Measurements from ENCODE around the gene ALDH1A3. TPM values are rescaled to one million over a fixed set of nuclear protein-coding genes. Genes with fewer than 3 reads are reported as not detected.

The ALDH1A3 gene
- total RNA-seq, 1 experiment from 2014 or later, result 14.0 TPM

DNA sequence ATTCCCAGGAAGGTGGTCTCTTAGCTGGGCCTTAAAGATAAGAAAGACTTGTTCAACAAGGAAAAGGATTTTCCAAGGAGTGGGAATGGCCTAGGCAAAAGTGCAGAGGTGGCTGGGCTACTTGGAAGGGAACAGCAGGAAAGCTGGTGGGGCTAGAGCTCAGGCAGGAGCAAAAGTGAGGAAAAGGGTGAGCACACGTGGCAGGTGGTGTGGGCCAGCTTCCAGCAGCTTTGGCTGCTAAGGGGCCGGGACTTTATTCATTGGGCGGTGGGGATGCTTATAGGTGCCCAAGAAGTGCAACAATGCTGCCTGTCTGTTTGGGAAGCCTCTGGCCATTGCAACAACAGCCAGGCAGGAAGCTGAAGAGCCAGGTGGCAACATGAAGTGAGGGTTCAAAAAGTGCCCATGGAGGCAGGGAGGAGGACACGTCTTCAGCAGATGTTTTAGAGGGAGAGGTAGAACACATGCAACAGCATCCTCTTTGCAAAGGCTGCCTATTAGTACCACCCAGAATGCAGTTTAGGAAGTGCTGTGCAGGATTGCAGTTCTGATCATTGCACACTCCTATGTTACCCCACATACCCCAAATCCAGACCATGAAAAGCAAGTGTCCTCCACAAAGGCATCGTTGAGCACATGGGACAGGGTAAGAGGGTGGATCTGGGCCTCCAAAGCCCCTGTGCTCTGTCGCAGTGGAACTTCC is 13.8 kb downstream of the ALDH1A3 start:
- Mint-ChIP-seq H3K4me1 (peaks cover 8% of the 10 kb centered on the region; the same call in 1 of the 2 replicates), H3K9me3 (no peaks in the 10 kb centered on the region), H3K36me3 (no peaks in the 10 kb centered on the region), H3K27me3 (ENCODE audit: low read depth) (no peaks in the 10 kb centered on the region), H3K27ac (no peak overlapping the region), H3K4me3 (no peak overlapping the region)
- ATAC-seq (no peak), DNase-seq (ENCODE audit: low spot score) (no peak)
- ChIA-PET POLR2A (no interaction called here), CTCF (interaction anchor here (1.1 to 1.5 kb wide), 2 partner anchors 114 to 115 kb away, joined by 3 to 5 read pairs; no protein-coding TSS in a partner anchor)
- TF ChIP-seq, protein P1, sequence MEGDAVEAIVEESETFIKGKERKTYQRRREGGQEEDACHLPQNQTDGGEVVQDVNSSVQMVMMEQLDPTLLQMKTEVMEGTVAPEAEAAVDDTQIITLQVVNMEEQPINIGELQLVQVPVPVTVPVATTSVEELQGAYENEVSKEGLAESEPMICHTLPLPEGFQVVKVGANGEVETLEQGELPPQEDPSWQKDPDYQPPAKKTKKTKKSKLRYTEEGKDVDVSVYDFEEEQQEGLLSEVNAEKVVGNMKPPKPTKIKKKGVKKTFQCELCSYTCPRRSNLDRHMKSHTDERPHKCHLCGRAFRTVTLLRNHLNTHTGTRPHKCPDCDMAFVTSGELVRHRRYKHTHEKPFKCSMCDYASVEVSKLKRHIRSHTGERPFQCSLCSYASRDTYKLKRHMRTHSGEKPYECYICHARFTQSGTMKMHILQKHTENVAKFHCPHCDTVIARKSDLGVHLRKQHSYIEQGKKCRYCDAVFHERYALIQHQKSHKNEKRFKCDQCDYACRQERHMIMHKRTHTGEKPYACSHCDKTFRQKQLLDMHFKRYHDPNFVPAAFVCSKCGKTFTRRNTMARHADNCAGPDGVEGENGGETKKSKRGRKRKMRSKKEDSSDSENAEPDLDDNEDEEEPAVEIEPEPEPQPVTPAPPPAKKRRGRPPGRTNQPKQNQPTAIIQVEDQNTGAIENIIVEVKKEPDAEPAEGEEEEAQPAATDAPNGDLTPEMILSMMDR (IDR thresholded peaks at IDR 0.05), result no peak
- TF ChIP-seq CREM (CRISPR knock-in tag; IDR thresholded peaks at IDR 0.05), result no peak
- TF ChIP-seq ZNF423 (CRISPR knock-in tag; IDR thresholded peaks at IDR 0.05), result no peak
- TF ChIP-seq, protein P2, sequence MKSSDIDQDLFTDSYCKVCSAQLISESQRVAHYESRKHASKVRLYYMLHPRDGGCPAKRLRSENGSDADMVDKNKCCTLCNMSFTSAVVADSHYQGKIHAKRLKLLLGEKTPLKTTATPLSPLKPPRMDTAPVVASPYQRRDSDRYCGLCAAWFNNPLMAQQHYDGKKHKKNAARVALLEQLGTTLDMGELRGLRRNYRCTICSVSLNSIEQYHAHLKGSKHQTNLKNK (CRISPR knock-in tag; IDR thresholded peaks at IDR 0.05), result no peak
- TF ChIP-seq, protein P3, sequence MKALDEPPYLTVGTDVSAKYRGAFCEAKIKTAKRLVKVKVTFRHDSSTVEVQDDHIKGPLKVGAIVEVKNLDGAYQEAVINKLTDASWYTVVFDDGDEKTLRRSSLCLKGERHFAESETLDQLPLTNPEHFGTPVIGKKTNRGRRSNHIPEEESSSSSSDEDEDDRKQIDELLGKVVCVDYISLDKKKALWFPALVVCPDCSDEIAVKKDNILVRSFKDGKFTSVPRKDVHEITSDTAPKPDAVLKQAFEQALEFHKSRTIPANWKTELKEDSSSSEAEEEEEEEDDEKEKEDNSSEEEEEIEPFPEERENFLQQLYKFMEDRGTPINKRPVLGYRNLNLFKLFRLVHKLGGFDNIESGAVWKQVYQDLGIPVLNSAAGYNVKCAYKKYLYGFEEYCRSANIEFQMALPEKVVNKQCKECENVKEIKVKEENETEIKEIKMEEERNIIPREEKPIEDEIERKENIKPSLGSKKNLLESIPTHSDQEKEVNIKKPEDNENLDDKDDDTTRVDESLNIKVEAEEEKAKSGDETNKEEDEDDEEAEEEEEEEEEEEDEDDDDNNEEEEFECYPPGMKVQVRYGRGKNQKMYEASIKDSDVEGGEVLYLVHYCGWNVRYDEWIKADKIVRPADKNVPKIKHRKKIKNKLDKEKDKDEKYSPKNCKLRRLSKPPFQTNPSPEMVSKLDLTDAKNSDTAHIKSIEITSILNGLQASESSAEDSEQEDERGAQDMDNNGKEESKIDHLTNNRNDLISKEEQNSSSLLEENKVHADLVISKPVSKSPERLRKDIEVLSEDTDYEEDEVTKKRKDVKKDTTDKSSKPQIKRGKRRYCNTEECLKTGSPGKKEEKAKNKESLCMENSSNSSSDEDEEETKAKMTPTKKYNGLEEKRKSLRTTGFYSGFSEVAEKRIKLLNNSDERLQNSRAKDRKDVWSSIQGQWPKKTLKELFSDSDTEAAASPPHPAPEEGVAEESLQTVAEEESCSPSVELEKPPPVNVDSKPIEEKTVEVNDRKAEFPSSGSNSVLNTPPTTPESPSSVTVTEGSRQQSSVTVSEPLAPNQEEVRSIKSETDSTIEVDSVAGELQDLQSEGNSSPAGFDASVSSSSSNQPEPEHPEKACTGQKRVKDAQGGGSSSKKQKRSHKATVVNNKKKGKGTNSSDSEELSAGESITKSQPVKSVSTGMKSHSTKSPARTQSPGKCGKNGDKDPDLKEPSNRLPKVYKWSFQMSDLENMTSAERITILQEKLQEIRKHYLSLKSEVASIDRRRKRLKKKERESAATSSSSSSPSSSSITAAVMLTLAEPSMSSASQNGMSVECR (CRISPR knock-in tag; IDR thresholded peaks at IDR 0.05; ENCODE audit: borderline replicate concordance), result no peak
- TF ChIP-seq TEAD1 (CRISPR knock-in tag; IDR thresholded peaks at IDR 0.05), result no peak
- no peak for TF ChIP-seq ZBTB21 (CRISPR knock-in tag; IDR thresholded peaks at IDR 0.05; ENCODE audit: borderline replicate concordance)
- TF ChIP-seq ZNF396 (CRISPR knock-in tag; IDR thresholded peaks at IDR 0.05; ENCODE audit: borderline replicate concordance), result no peak
- TF ChIP-seq TP53 (CRISPR knock-in tag; IDR thresholded peaks at IDR 0.05), result no peak
- no peak for TF ChIP-seq JUN (CRISPR knock-in tag; IDR thresholded peaks at IDR 0.05)
- TF ChIP-seq MYBL2 (CRISPR knock-in tag; IDR thresholded peaks at IDR 0.05), result no peak
- TF ChIP-seq, protein P4, sequence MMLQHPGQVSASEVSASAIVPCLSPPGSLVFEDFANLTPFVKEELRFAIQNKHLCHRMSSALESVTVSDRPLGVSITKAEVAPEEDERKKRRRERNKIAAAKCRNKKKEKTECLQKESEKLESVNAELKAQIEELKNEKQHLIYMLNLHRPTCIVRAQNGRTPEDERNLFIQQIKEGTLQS (CRISPR knock-in tag; conservative IDR thresholded peaks at IDR 0.05), result no peak
- no peak for TF ChIP-seq ATF1 (CRISPR knock-in tag; IDR thresholded peaks at IDR 0.05)
- TF ChIP-seq CREB1 (CRISPR knock-in tag; IDR thresholded peaks at IDR 0.05), result no peak
- TF ChIP-seq, protein P5, sequence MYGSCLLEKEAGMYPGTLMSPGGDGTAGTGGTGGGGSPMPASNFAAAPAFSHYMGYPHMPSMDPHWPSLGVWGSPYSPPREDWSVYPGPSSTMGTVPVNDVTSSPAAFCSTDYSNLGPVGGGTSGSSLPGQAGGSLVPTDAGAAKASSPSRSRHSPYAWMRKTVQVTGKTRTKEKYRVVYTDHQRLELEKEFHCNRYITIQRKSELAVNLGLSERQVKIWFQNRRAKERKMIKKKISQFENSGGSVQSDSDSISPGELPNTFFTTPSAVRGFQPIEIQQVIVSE (CRISPR knock-in tag; IDR thresholded peaks at IDR 0.05; ENCODE audit: borderline replicate concordance), result no peak
- TF ChIP-seq, protein P6, sequence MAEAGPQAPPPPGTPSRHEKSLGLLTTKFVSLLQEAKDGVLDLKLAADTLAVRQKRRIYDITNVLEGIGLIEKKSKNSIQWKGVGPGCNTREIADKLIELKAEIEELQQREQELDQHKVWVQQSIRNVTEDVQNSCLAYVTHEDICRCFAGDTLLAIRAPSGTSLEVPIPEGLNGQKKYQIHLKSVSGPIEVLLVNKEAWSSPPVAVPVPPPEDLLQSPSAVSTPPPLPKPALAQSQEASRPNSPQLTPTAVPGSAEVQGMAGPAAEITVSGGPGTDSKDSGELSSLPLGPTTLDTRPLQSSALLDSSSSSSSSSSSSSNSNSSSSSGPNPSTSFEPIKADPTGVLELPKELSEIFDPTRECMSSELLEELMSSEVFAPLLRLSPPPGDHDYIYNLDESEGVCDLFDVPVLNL (CRISPR knock-in tag; IDR thresholded peaks at IDR 0.05; ENCODE audit: borderline replicate concordance, low read depth), result no peak
- no peak for TF ChIP-seq ZNF317 (CRISPR knock-in tag; IDR thresholded peaks at IDR 0.05; ENCODE audit: borderline replicate concordance, low read depth)
